Measurements from ENCODE around the gene ZNF746. TPM values are rescaled to one million over a fixed set of nuclear protein-coding genes. Genes with fewer than 3 reads are reported as not detected.

The ZNF746 gene
- total RNA-seq, 6 experiments from 2014 or later, result 15.7 to 18.2 (median 16.4) TPM

- Mint-ChIP-seq H3K36me3 (ENCODE audit: low read depth) (peaks cover 15% of the 10 kb centered on the region; the same call in 1 of the 2 replicates), H3K27me3 (ENCODE audit: insufficient read depth) (no peaks in the 10 kb centered on the region; the same call in 1 of the 2 replicates), H3K4me1 (ENCODE audit: low read depth) (no peaks in the 10 kb centered on the region), H3K27ac (no peak overlapping the region), H3K4me3 (no peak overlapping the region), H3K9me3 (no peaks in the 10 kb centered on the region)
- DNase-seq, result no peak
- no peak for TF ChIP-seq CTCF (IDR thresholded peaks at IDR 0.05)
Measured at GRCh38 chr7:149442924-149443323, 54.7 kb downstream of the ZNF746 start.

- no peaks in the 10 kb centered on the region; the same call in 1 of the 2 replicates for H3K27me3 Mint-ChIP-seq (ENCODE audit: insufficient read depth)
- peaks cover 28% of the 10 kb centered on the region for H3K36me3 Mint-ChIP-seq (ENCODE audit: low read depth)
- no peak for TF ChIP-seq CTCF (IDR thresholded peaks at IDR 0.05)
- DNase-seq, result no peak
- H3K4me1 Mint-ChIP-seq (ENCODE audit: low read depth), result 0 out of 2 replicates have a peak, but pooled peaks cover 6% of the 10 kb centered on the region
- H3K4me3 Mint-ChIP-seq, result no peak overlapping the region
- no peak overlapping the region for H3K27ac Mint-ChIP-seq
- no peaks in the 10 kb centered on the region for H3K9me3 Mint-ChIP-seq
Measured at GRCh38 chr7:149440222-149440621, 57.4 kb downstream of the ZNF746 start.

- no peaks in the 10 kb centered on the region; the same call in 1 of the 2 replicates for H3K27me3 Mint-ChIP-seq (ENCODE audit: insufficient read depth)
- DNase-seq, result no peak
- H3K4me1 Mint-ChIP-seq (ENCODE audit: low read depth), result 0 out of 2 replicates have a peak, but pooled peaks cover 6% of the 10 kb centered on the region
- no peak overlapping the region for H3K27ac Mint-ChIP-seq
- H3K4me3 Mint-ChIP-seq, result no peak overlapping the region
- H3K9me3 Mint-ChIP-seq, result no peaks in the 10 kb centered on the region
- peaks cover 35% of the 10 kb centered on the region for H3K36me3 Mint-ChIP-seq (ENCODE audit: low read depth)
- no peak for TF ChIP-seq CTCF (IDR thresholded peaks at IDR 0.05)
Measured at GRCh38 chr7:149436358-149436757, 61.3 kb downstream of the ZNF746 start.

GRCh38 chr7:149433124-149433523, 64.5 kb downstream of the ZNF746 start:
- Mint-ChIP-seq H3K9me3 (no peaks in the 10 kb centered on the region), H3K4me1 (ENCODE audit: low read depth) (0 out of 2 replicates have a peak, but pooled peaks cover 6% of the 10 kb centered on the region), H3K27ac (no peak overlapping the region), H3K27me3 (ENCODE audit: insufficient read depth) (no peaks in the 10 kb centered on the region; the same call in 1 of the 2 replicates), H3K36me3 (ENCODE audit: low read depth) (peaks cover 39% of the 10 kb centered on the region), H3K4me3 (no peak overlapping the region)
- DNase-seq, result no peak
- no peak for TF ChIP-seq CTCF (IDR thresholded peaks at IDR 0.05)

- no peak overlapping the region for H3K4me3 Mint-ChIP-seq
- H3K9me3 Mint-ChIP-seq, result no peaks in the 10 kb centered on the region
- 0 out of 2 replicates have a peak, but pooled peaks cover 2% of the 10 kb centered on the region for H3K4me1 Mint-ChIP-seq (ENCODE audit: low read depth)
- peaks cover 36% of the 10 kb centered on the region for H3K36me3 Mint-ChIP-seq (ENCODE audit: low read depth)
- DNase-seq, result no peak
- no peak overlapping the region for H3K27ac Mint-ChIP-seq
- H3K27me3 Mint-ChIP-seq (ENCODE audit: insufficient read depth), result no peaks in the 10 kb centered on the region; the same call in 1 of the 2 replicates
- no peak for TF ChIP-seq CTCF (IDR thresholded peaks at IDR 0.05)
Measured at GRCh38 chr7:149432121-149432691, 65.4 kb downstream of the ZNF746 start.
